Germinal center (tissue), 1 donor: ENCODE results near the gene FSTL5.

Source experiments
- DNase-seq: peaks from one replicate; pipeline ENCODE4 v3.0.0; 2012; ENCODE audit warnings: mixed read lengths, low spot score

FSTL5 gene

GRCh38 chr4:161936625-161937550, 226.9 kb downstream of the FSTL5 start:
- DNase-seq: no peak

- DNase-seq: no peak
Measured at GRCh38 chr4:161931089-161931488, 232.7 kb downstream of the FSTL5 start.

GRCh38 chr4:161929956-161930355, 233.8 kb downstream of the FSTL5 start:
- DNase-seq: no peak

GRCh38 chr4:161926033-161926828, 237.6 kb downstream of the FSTL5 start:
- no peak for DNase-seq

- DNase-seq: no peak
Measured at GRCh38 chr4:161920304-161921052, 243.3 kb downstream of the FSTL5 start.

- DNase-seq: no peak
Measured at GRCh38 chr4:161919442-161920220, 244.2 kb downstream of the FSTL5 start.

GRCh38 chr4:161916035-161916434, 247.8 kb downstream of the FSTL5 start:
- no peak for DNase-seq

GRCh38 chr4:161907590-161907955, 256.2 kb downstream of the FSTL5 start:
- no peak for DNase-seq

- DNase-seq: no peak
Measured at GRCh38 chr4:161906836-161907589, 256.8 kb downstream of the FSTL5 start.

GRCh38 chr4:161900110-161900509, 263.7 kb downstream of the FSTL5 start:
- DNase-seq: no peak

- no peak for DNase-seq
Measured at GRCh38 chr4:161894493-161895167, 269.2 kb downstream of the FSTL5 start.

GRCh38 chr4:161894014-161894413, 269.8 kb downstream of the FSTL5 start:
- DNase-seq: no peak

- no peak for DNase-seq
Measured at GRCh38 chr4:161893566-161893965, 270.2 kb downstream of the FSTL5 start.

GRCh38 chr4:161892951-161893350, 270.8 kb downstream of the FSTL5 start:
- no peak for DNase-seq

- DNase-seq: no peak
Measured at GRCh38 chr4:161883157-161883556, 280.6 kb downstream of the FSTL5 start.

GRCh38 chr4:161881370-161881769, 282.4 kb downstream of the FSTL5 start:
- no peak for DNase-seq

- DNase-seq: no peak
Measured at GRCh38 chr4:161869511-161869910, 294.3 kb downstream of the FSTL5 start.

GRCh38 chr4:161856711-161857326, 307.0 kb downstream of the FSTL5 start:
- DNase-seq: no peak

GRCh38 chr4:161850631-161851030, 313.2 kb downstream of the FSTL5 start:
- no peak for DNase-seq

- DNase-seq: no peak
Measured at GRCh38 chr4:161841759-161842158, 322.0 kb downstream of the FSTL5 start.
